Gastrocnemius medialis (tissue), 4 donors: ENCODE data around the gene HACD1.
"Not testable (repeated sequence)": the region's sequence is repeated elsewhere in the genome, so short reads cannot be mapped to it uniquely, and the experiment has no call there.

Experiments
- POLR2A ChIP-seq, 2 donors: fragments of 450-650 bp; IDR thresholded peaks; one replicate each; pipeline ENCODE4 v1.6.1; 2017; ENCODE audit warnings: antibody characterized with exemption in 2 of 2, mild to moderate bottlenecking in 2 of 2, moderate library complexity in 2 of 2
- TF ChIP-seq, protein P1 (sequence below), 5 experiments: fragments of 450-650 bp in 3 of 5; fragments of 200-600 bp in 2 of 5; sonication (generic) in 2 of 5; IDR thresholded peaks in 4 of 5; conservative IDR thresholded peaks in 1 of 5; 1 replicate in 4 of 5; 2 replicates in 1 of 5; pipeline ENCODE4 v1.5.1; 2016 to 2019; ENCODE audit warnings: antibody characterized with exemption in 5 of 5, mild to moderate bottlenecking in 3 of 5, moderate library complexity in 3 of 5

GRCh38 chr10:17632590-17632989 is 15.4 kb upstream of the HACD1 start:
- TF ChIP-seq, protein P1, sequence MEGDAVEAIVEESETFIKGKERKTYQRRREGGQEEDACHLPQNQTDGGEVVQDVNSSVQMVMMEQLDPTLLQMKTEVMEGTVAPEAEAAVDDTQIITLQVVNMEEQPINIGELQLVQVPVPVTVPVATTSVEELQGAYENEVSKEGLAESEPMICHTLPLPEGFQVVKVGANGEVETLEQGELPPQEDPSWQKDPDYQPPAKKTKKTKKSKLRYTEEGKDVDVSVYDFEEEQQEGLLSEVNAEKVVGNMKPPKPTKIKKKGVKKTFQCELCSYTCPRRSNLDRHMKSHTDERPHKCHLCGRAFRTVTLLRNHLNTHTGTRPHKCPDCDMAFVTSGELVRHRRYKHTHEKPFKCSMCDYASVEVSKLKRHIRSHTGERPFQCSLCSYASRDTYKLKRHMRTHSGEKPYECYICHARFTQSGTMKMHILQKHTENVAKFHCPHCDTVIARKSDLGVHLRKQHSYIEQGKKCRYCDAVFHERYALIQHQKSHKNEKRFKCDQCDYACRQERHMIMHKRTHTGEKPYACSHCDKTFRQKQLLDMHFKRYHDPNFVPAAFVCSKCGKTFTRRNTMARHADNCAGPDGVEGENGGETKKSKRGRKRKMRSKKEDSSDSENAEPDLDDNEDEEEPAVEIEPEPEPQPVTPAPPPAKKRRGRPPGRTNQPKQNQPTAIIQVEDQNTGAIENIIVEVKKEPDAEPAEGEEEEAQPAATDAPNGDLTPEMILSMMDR (IDR thresholded peaks at IDR 0.05 in 4 of 5, conservative IDR thresholded peaks at IDR 0.05 in 1 of 5) = not testable (repeated sequence)
- not testable (repeated sequence) for TF ChIP-seq POLR2A (IDR thresholded peaks at IDR 0.05)
